Vagina (tissue), 2 donors: Measurements from ENCODE around the gene CAMKMT. TPM values are rescaled to one million over a fixed set of nuclear protein-coding genes. Genes with fewer than 3 reads are reported as not detected.

Source experiments
- DNase-seq, 2 donors: peaks; one replicate each; pipeline ENCODE4 v3.0.0-alpha.2; 2017; ENCODE audit errors: extremely low spot score in 2 of 2
- H3K27ac ChIP-seq: fragments of 200-600 bp; sonication (generic); one replicate; pipeline ENCODE4 v1.5.1; 2019
- H3K27me3 ChIP-seq: fragments of 200-600 bp; sonication (generic); one replicate; pipeline ENCODE4 v1.5.1; 2019
- H3K36me3 ChIP-seq, 2 donors: fragments of 200-600 bp; sonication (generic); one replicate each; pipeline ENCODE4 v1.5.1; 2017 to 2019
- H3K4me1 ChIP-seq: fragments of 200-600 bp; sonication (generic); one replicate; pipeline ENCODE4 v1.5.1; 2019
- H3K4me3 ChIP-seq, 2 donors: fragments of 200-600 bp; sonication (generic); 1 replicate in 1 of 2; 2 replicates in 1 of 2; pipeline ENCODE4 v1.5.1; 2016 to 2019
- H3K9me3 ChIP-seq: fragments of 200-600 bp; sonication (generic); one replicate; pipeline ENCODE4 v1.5.1; 2019
- POLR2A ChIP-seq, 2 donors: fragments of 450-650 bp; IDR thresholded peaks; one replicate each; pipeline ENCODE4 v1.6.1; 2017; ENCODE audit warnings: antibody characterized with exemption in 2 of 2, mild to moderate bottlenecking in 2 of 2, moderate library complexity in 2 of 2
- POLR2AphosphoS5 ChIP-seq, 2 donors: sonication (generic); formaldehyde crosslinking; IDR thresholded peaks; one replicate each; pipeline ENCODE4 v1.9.0; 2017; ENCODE audit warnings: antibody characterized with exemption in 2 of 2, mild to moderate bottlenecking in 2 of 2, low read depth in 1 of 2; ENCODE audit not compliant: insufficient read depth in 1 of 2
- intact Hi-C: fragments of 100-400 bp; cut with DNase I; formaldehyde crosslinking; loops from one replicate; pipeline ENCODE4 v1.15.1; 2023
- total RNA-seq: library from RNA; depleted of rRNA; stranded (reverse); fragments of >200 nt; gene quantifications from one replicate; pipeline ENCODE4 v1.2.3, GENCODE V29; 2016
- TF ChIP-seq, protein P1 (sequence below), 3 experiments: fragments of 450-650 bp in 2 of 3; fragments of 200-600 bp in 1 of 3; sonication (generic) in 1 of 3; IDR thresholded peaks; one replicate each; pipeline ENCODE4 v1.5.1; 2017 to 2019; ENCODE audit warnings: antibody characterized with exemption in 3 of 3, mild to moderate bottlenecking in 2 of 3, moderate library complexity in 2 of 3

The CAMKMT gene
- total RNA-seq, 1 donor from 2014 or later: 21.1 TPM

DNA sequence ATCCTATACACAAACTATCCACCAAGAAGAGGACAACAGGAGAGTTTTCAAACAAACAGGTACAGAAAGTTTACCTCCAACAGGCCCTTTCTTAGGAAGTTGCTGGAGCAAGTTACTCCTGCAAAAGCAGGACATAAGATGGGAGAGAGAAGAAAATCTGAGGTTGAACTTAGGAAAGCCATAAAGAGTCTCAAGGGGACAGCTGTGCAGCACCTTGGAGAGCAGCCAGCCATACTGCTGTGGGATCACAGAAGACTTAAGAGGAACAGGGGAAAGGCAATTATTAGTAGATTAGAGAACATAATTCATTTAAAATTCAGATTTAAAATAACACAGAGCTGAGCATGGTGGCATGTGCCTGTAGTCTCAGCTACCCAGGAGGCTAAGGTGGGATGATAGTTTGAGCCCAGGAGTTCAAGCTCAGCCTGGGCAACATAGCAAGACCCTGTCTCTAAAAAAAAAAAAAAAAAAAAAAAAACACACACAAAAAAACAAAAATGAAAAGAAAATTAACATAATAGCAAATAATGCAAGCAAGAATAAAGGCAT lies 431.6 kb downstream of the CAMKMT start:
- Histone ChIP-seq H3K27ac (no peak overlapping the region), H3K27me3 (no peaks in the 10 kb centered on the region), H3K36me3 (no peaks in the 10 kb centered on the region), H3K4me3 (no peak overlapping the region), H3K4me1 (no peaks in the 10 kb centered on the region), H3K9me3 (no peaks in the 10 kb centered on the region)
- intact Hi-C loops: no loop called here
- DNase-seq: no peak
- TF ChIP-seq POLR2A (IDR thresholded peaks at IDR 0.05): no peak
- no peak for TF ChIP-seq POLR2AphosphoS5 (IDR thresholded peaks at IDR 0.05; ENCODE audit: insufficient read depth in 1 of 2, low read depth in 1 of 2)
- TF ChIP-seq, protein P1, sequence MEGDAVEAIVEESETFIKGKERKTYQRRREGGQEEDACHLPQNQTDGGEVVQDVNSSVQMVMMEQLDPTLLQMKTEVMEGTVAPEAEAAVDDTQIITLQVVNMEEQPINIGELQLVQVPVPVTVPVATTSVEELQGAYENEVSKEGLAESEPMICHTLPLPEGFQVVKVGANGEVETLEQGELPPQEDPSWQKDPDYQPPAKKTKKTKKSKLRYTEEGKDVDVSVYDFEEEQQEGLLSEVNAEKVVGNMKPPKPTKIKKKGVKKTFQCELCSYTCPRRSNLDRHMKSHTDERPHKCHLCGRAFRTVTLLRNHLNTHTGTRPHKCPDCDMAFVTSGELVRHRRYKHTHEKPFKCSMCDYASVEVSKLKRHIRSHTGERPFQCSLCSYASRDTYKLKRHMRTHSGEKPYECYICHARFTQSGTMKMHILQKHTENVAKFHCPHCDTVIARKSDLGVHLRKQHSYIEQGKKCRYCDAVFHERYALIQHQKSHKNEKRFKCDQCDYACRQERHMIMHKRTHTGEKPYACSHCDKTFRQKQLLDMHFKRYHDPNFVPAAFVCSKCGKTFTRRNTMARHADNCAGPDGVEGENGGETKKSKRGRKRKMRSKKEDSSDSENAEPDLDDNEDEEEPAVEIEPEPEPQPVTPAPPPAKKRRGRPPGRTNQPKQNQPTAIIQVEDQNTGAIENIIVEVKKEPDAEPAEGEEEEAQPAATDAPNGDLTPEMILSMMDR (IDR thresholded peaks at IDR 0.05): no peak

DNA sequence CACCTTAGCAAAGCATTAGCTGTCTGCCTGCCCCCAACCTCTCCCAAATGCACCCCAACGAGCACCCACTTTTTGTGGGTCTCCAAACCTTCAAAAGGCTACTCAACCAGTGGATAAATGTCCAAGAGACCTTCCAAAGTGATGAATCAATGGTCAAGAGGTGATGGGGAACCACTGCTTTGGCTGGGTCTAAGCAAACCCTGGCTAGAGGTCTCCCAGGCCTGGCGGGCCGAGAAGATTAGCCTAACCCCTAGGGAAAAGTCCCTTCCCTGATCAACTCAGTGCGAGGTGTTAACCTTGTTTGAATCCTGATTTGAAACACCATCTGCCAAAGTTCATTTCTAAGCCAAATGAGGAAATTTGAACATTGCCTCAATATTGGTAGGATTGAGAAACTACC lies 435.0 kb downstream of the CAMKMT start:
- H3K36me3 ChIP-seq: no peaks in the 10 kb centered on the region
- peaks cover 9% of the 10 kb centered on the region for H3K27me3 ChIP-seq
- DNase-seq: no peak
- peaks cover 12% of the 10 kb centered on the region for H3K4me1 ChIP-seq
- no peak overlapping the region for H3K27ac ChIP-seq
- no peak overlapping the region for H3K4me3 ChIP-seq
- TF ChIP-seq, protein P1 (IDR thresholded peaks at IDR 0.05): no peak
- TF ChIP-seq POLR2AphosphoS5 (IDR thresholded peaks at IDR 0.05; ENCODE audit: insufficient read depth in 1 of 2, low read depth in 1 of 2) (no peak), POLR2A (IDR thresholded peaks at IDR 0.05) (no peak)
- H3K9me3 ChIP-seq: no peaks in the 10 kb centered on the region
- intact Hi-C loops: no loop called here

DNA sequence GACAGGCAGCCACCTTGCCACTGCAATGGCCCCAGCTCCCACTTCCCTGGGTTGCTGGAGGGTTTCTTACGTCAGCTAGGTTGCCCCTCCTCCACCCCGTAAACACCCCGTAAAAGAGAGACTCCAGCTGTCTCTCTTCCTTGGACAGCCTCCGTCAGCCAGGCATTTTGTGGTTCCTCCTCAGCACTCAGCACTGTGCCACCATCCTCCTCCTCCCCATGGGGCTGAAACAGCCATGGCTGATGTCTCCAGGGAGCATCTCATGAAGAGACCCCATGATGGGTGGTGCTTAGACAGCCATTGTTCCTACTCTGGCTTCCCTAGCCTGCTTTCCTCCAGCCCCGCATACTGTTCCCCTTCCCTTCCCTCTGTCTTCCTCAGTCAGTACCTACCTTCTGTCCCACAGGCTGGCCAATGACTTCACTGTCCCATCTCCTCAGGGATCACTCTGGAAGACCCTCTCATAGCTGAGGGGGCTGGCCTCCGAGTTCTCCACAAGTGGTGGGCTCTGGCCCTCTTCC lies 436.5 kb downstream of the CAMKMT start:
- Histone ChIP-seq H3K9me3 (no peaks in the 10 kb centered on the region), H3K27me3 (peaks cover 14% of the 10 kb centered on the region), H3K4me1 (peaks cover 23% of the 10 kb centered on the region), H3K4me3 (no peak overlapping the region), H3K27ac (no peak overlapping the region), H3K36me3 (no peaks in the 10 kb centered on the region)
- intact Hi-C loops: no loop called here
- DNase-seq: peak in 1 of 2 donors; percentile 62
- TF ChIP-seq POLR2A (IDR thresholded peaks at IDR 0.05) (no peak), POLR2AphosphoS5 (IDR thresholded peaks at IDR 0.05; ENCODE audit: insufficient read depth in 1 of 2, low read depth in 1 of 2) (no peak)
- TF ChIP-seq, protein P1 (IDR thresholded peaks at IDR 0.05): no peak

DNA sequence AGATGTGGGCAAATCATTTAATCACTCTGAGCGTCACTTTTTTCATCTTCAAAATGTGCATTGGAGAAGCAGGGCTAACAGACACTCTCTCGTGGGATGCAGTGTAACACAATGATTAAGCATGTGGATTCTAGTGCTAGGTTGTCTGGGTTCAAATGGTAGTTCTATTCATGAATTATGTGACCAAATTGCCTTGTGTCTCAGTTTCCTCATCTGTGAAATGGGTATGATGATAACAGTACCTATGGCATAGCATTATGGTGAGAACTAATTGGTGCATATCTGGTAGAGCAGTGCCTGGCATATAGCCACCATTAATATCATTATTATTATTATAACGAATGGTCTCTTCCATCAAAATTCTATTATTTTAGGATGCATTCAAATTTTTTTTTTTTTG lies 437.4 kb downstream of the CAMKMT start:
- Histone ChIP-seq H3K4me1 (peaks cover 23% of the 10 kb centered on the region), H3K4me3 (no peak overlapping the region), H3K27me3 (peaks cover 14% of the 10 kb centered on the region), H3K9me3 (no peaks in the 10 kb centered on the region), H3K27ac (no peak overlapping the region), H3K36me3 (no peaks in the 10 kb centered on the region)
- DNase-seq: no peak
- intact Hi-C loops: no loop called here
- no peak for TF ChIP-seq POLR2A (IDR thresholded peaks at IDR 0.05)

DNA sequence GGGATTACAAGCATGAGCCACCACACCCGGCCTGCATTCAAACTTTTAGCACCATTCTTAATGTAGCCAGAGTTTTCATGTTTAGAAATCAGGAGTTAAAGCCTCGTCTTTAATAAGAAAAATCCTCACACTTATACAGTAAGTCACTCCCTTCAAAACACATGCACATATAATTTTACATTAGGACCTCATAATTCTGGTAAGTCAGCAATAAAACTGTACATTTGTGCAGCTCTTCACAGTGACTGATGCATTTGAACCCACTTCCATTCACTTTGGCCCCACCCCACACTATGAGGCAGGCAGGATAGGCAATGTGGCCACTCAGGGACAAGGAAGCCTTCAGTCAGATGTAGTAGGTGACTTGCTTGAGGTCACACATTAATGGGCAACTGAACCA lies 438.0 kb downstream of the CAMKMT start:
- intact Hi-C loops: no loop called here
- no peak for TF ChIP-seq POLR2A (IDR thresholded peaks at IDR 0.05)
- no peak for TF ChIP-seq POLR2AphosphoS5 (IDR thresholded peaks at IDR 0.05; ENCODE audit: insufficient read depth in 1 of 2, low read depth in 1 of 2)
- TF ChIP-seq, protein P1 (IDR thresholded peaks at IDR 0.05): no peak
- Histone ChIP-seq H3K9me3 (no peaks in the 10 kb centered on the region), H3K27me3 (peaks cover 14% of the 10 kb centered on the region), H3K27ac (no peak overlapping the region), H3K4me1 (peaks cover 23% of the 10 kb centered on the region), H3K36me3 (no peaks in the 10 kb centered on the region), H3K4me3 (no peak overlapping the region)
- no peak for DNase-seq
